HG03175 (cell line): ENCODE data around the gene AXIN1.
"Not testable (repeated sequence)": the region's sequence is repeated elsewhere in the genome, so short reads cannot be mapped to it uniquely, and the experiment has no call there.

Source experiments
- ATAC-seq: cut with Tn5 transposase; IDR thresholded peaks from one replicate; pipeline ENCODE4 v1.9.1; 2021; ENCODE audit warnings: mild to moderate bottlenecking, moderate library complexity; ENCODE audit not compliant: unreplicated experiment

Gene AXIN1

GRCh38 chr16:370979-371514 is 18.5 kb upstream of the AXIN1 start:
- no peak for ATAC-seq

GRCh38 chr16:370443-370842 is 17.9 kb upstream of the AXIN1 start, which contains the start of gene MRPL28:
MRPL28 (minus strand) TSS chr16:370538; CDS start chr16:370218, 320 bp downstream.
- ATAC-seq: peak; percentile 91

- ATAC-seq: no peak
These were observed 17.4 kb upstream of the AXIN1 start for GRCh38 chr16:369866-370436.

- ATAC-seq: no peak
These were observed 16.8 kb upstream of the AXIN1 start for GRCh38 chr16:369275-369865.

GRCh38 chr16:368388-369158 is 16.1 kb upstream of the AXIN1 start:
- no peak for ATAC-seq

GRCh38 chr16:367333-367903 is 14.9 kb upstream of the AXIN1 start:
- no peak for ATAC-seq

- no peak for ATAC-seq
These were observed 14.0 kb upstream of the AXIN1 start for GRCh38 chr16:366476-366875.

GRCh38 chr16:364595-365491 is 12.3 kb upstream of the AXIN1 start:
- no peak for ATAC-seq

GRCh38 chr16:363766-364490 is 11.4 kb upstream of the AXIN1 start:
- no peak for ATAC-seq

GRCh38 chr16:363110-363765 is 10.7 kb upstream of the AXIN1 start:
- ATAC-seq: no peak

GRCh38 chr16:362702-362999 is 10.1 kb upstream of the AXIN1 start:
- not testable (repeated sequence) for ATAC-seq

GRCh38 chr16:361872-362701 is 9.6 kb upstream of the AXIN1 start:
- peak; percentile 50 for ATAC-seq

- no peak for ATAC-seq
These were observed 8.9 kb upstream of the AXIN1 start for GRCh38 chr16:361341-361871.

GRCh38 chr16:360698-361336 is 8.3 kb upstream of the AXIN1 start:
- no peak for ATAC-seq

- ATAC-seq: no peak
These were observed 7.6 kb upstream of the AXIN1 start for GRCh38 chr16:359871-360697.

- no peak for ATAC-seq
These were observed 6.7 kb upstream of the AXIN1 start for GRCh38 chr16:359067-359763.
